Endothelial cell (in vitro differentiated cells): ENCODE measurements around the gene COX14. TPM values are rescaled to one million over a fixed set of nuclear protein-coding genes. Genes with fewer than 3 reads are reported as not detected.

ENCODE experiments used
- DNase-seq: peaks from one replicate; pipeline ENCODE4 v3.0.0; 2021; ENCODE audit warnings: low spot score
- H3K27ac Mint-ChIP-seq: one replicate; pipeline ENCODE4 v1.8.0; 2021; ENCODE audit warnings: mixed read lengths, inconsistent platforms; ENCODE audit not compliant: unreplicated experiment
- H3K27me3 Mint-ChIP-seq: one replicate; pipeline ENCODE4 v1.8.0; 2021; ENCODE audit warnings: mild to moderate bottlenecking, moderate library complexity, mixed read lengths, inconsistent platforms; ENCODE audit not compliant: unreplicated experiment
- H3K36me3 Mint-ChIP-seq: one replicate; pipeline ENCODE4 v1.8.0; 2021; ENCODE audit warnings: mild to moderate bottlenecking, low read depth, mixed read lengths, inconsistent platforms; ENCODE audit not compliant: unreplicated experiment
- H3K4me1 Mint-ChIP-seq: one replicate; pipeline ENCODE4 v1.8.0; 2021; ENCODE audit warnings: mild to moderate bottlenecking, mixed read lengths, inconsistent platforms; ENCODE audit not compliant: unreplicated experiment
- H3K4me3 Mint-ChIP-seq: one replicate; pipeline ENCODE4 v1.8.0; 2021; ENCODE audit warnings: mild to moderate bottlenecking, mixed read lengths, inconsistent platforms; ENCODE audit not compliant: unreplicated experiment
- H3K9me3 Mint-ChIP-seq: one replicate; pipeline ENCODE4 v1.8.0; 2021; ENCODE audit warnings: mixed read lengths, inconsistent platforms; ENCODE audit not compliant: unreplicated experiment
- total RNA-seq: library from RNA; stranded (reverse); fragmentation: NEBNext Ultra II Directional; extraction: Animal tissue kit (Norgen Biotek cat#: 25700); gene quantifications from one replicate; pipeline ENCODE4 v1.2.1, GENCODE V29; 2021; ENCODE audit not compliant: unreplicated experiment
- TF ChIP-seq, protein P1 (sequence below): fragments of 200-600 bp; sonication (generic); IDR thresholded peaks from one replicate; pipeline ENCODE4 v1.5.0; 2021; ENCODE audit warnings: antibody characterized with exemption; ENCODE audit not compliant: unreplicated experiment

COX14 gene
- total RNA-seq, 1 donor from 2014 or later: 36.4 TPM

- Mint-ChIP-seq H3K4me3 (peak within 1 kb of the TSS; percentile 47), H3K36me3 (peaks cover 22% of the 10 kb centered on the region), H3K27me3 (peaks cover 11% of the 10 kb centered on the region), H3K27ac (no peak within 1 kb of the TSS), H3K9me3 (no peaks in the 10 kb centered on the region), H3K4me1 (peaks cover 3% of the 10 kb centered on the region)
- DNase-seq: no peak
- TF ChIP-seq, protein P1, sequence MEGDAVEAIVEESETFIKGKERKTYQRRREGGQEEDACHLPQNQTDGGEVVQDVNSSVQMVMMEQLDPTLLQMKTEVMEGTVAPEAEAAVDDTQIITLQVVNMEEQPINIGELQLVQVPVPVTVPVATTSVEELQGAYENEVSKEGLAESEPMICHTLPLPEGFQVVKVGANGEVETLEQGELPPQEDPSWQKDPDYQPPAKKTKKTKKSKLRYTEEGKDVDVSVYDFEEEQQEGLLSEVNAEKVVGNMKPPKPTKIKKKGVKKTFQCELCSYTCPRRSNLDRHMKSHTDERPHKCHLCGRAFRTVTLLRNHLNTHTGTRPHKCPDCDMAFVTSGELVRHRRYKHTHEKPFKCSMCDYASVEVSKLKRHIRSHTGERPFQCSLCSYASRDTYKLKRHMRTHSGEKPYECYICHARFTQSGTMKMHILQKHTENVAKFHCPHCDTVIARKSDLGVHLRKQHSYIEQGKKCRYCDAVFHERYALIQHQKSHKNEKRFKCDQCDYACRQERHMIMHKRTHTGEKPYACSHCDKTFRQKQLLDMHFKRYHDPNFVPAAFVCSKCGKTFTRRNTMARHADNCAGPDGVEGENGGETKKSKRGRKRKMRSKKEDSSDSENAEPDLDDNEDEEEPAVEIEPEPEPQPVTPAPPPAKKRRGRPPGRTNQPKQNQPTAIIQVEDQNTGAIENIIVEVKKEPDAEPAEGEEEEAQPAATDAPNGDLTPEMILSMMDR: no peak
Observed at GRCh38 chr12:50103767-50104321, 8.2 kb upstream of the COX14 start, which contains the start of gene GPD1. TSS of gene GPD1 (plus strand) at chr12:50104008. CDS start at chr12:50104051, 43 bp downstream.

- peaks cover 11% of the 10 kb centered on the region for H3K27me3 Mint-ChIP-seq
- H3K36me3 Mint-ChIP-seq: peaks cover 14% of the 10 kb centered on the region
- TF ChIP-seq, protein P1: no peak
- no peak overlapping the region for H3K4me3 Mint-ChIP-seq
- H3K4me1 Mint-ChIP-seq: peaks cover 3% of the 10 kb centered on the region
- DNase-seq: no peak
- H3K9me3 Mint-ChIP-seq: no peaks in the 10 kb centered on the region
- no peak overlapping the region for H3K27ac Mint-ChIP-seq
Observed at GRCh38 chr12:50104417-50105366, 7.3 kb upstream of the COX14 start.

- H3K9me3 Mint-ChIP-seq: no peaks in the 10 kb centered on the region
- no peak for DNase-seq
- peak overlapping the region; percentile 7 for H3K27ac Mint-ChIP-seq
- peaks cover 11% of the 10 kb centered on the region for H3K27me3 Mint-ChIP-seq
- no peak overlapping the region for H3K4me3 Mint-ChIP-seq
- TF ChIP-seq, protein P1: no peak
- H3K36me3 Mint-ChIP-seq: peaks cover 6% of the 10 kb centered on the region
- peaks cover 9% of the 10 kb centered on the region for H3K4me1 Mint-ChIP-seq
Observed at GRCh38 chr12:50105913-50106450, 6.1 kb upstream of the COX14 start.

- H3K27ac Mint-ChIP-seq: no peak overlapping the region
- H3K36me3 Mint-ChIP-seq: peaks cover 6% of the 10 kb centered on the region
- no peak for DNase-seq
- peaks cover 11% of the 10 kb centered on the region for H3K27me3 Mint-ChIP-seq
- H3K4me1 Mint-ChIP-seq: peaks cover 9% of the 10 kb centered on the region
- TF ChIP-seq, protein P1: no peak
- no peaks in the 10 kb centered on the region for H3K9me3 Mint-ChIP-seq
- H3K4me3 Mint-ChIP-seq: no peak overlapping the region
Observed at GRCh38 chr12:50106907-50107306, 5.1 kb upstream of the COX14 start.
